ENCODE measurements around the gene IGFBPL1.

DNA sequence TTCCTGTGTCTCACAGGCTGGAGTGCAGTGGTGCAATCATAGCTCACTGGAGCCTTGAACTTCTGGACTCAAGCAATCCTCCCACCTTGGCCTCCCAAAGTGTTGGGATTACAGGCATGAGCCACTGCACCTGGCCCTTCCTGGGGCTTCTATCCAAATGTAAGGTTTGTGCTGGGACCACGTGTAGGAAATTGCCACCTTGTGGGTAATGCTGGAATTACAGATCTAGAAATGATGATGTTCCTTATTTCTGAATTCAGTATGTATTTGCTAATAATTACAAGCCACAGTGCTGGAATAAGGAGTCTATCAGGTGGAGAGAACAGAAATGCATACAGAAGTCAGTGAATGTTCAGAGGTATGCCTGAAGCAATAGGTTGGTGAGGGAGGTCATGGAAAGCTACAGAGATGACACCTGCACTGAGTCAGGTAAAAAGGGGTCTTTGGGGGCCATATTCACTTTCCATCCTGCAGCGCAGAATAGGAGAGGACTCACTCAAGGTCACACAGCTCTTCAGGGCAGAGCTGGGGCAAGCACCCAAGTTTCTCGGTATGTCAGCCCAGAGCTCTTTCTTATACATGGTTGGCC is 8.8 kb upstream of the IGFBPL1 start:
- TF ChIP-seq, protein P1, sequence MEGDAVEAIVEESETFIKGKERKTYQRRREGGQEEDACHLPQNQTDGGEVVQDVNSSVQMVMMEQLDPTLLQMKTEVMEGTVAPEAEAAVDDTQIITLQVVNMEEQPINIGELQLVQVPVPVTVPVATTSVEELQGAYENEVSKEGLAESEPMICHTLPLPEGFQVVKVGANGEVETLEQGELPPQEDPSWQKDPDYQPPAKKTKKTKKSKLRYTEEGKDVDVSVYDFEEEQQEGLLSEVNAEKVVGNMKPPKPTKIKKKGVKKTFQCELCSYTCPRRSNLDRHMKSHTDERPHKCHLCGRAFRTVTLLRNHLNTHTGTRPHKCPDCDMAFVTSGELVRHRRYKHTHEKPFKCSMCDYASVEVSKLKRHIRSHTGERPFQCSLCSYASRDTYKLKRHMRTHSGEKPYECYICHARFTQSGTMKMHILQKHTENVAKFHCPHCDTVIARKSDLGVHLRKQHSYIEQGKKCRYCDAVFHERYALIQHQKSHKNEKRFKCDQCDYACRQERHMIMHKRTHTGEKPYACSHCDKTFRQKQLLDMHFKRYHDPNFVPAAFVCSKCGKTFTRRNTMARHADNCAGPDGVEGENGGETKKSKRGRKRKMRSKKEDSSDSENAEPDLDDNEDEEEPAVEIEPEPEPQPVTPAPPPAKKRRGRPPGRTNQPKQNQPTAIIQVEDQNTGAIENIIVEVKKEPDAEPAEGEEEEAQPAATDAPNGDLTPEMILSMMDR (optimal IDR thresholded peaks at IDR 0.05 in 1 of 3, IDR thresholded peaks at IDR 0.05 in 1 of 3, conservative IDR thresholded peaks at IDR 0.05 in 1 of 3; ENCODE audit: extremely low read depth in 1 of 3, insufficient read depth in 2 of 3, low read length in 3 of 3), result peak; percentile 34 to 61 (median 39)
- TF ChIP-seq EZH2 (IDR thresholded peaks at IDR 0.05; ENCODE audit: low read length), result no peak

Measured in keratinocyte (primary cell).